WTC11 (cell line): ENCODE measurements around the gene ALDH3A2. TPM values are rescaled to one million over a fixed set of nuclear protein-coding genes. Genes with fewer than 3 reads are reported as not detected.

ENCODE experiments used
- ATAC-seq: fragments of 200-7000 bp; cut with Tn5 transposase; 2 replicates; pipeline ENCODE4 v1.10.0; 2021; ENCODE audit warnings: mild to moderate bottlenecking, moderate library complexity
- CTCF ChIA-PET: fragments of 300-600 bp; sonication (Branson Sonifier 250); formaldehyde crosslinking; loops from one replicate; lab custom pipeline; 2021; ENCODE audit warnings: antibody characterized with exemption; lab: Charles Lee
- POLR2A ChIA-PET: fragments of 350-600 bp; sonication (Branson Sonifier 250); formaldehyde crosslinking; loops from one replicate; lab custom pipeline; 2021; ENCODE audit warnings: antibody characterized with exemption; lab: Charles Lee
- DNase-seq: peaks from one replicate; pipeline ENCODE4 v3.0.0; 2021; ENCODE audit warnings: low spot score
- H3K27ac Mint-ChIP-seq: 2 replicates; pipeline ENCODE4 v1.8.0; 2021; ENCODE audit warnings: mixed read lengths
- H3K27me3 Mint-ChIP-seq: 2 replicates; pipeline ENCODE4 v1.8.0; 2021; ENCODE audit warnings: low read depth, mild to moderate bottlenecking, moderate library complexity, mixed read lengths
- H3K36me3 Mint-ChIP-seq: 2 replicates; pipeline ENCODE4 v1.8.0; 2021; ENCODE audit warnings: mixed read lengths
- H3K4me1 Mint-ChIP-seq: 2 replicates; pipeline ENCODE4 v1.8.0; 2022; ENCODE audit warnings: mixed read lengths
- H3K4me3 Mint-ChIP-seq: 2 replicates; pipeline ENCODE4 v1.8.0; 2021; ENCODE audit warnings: mild to moderate bottlenecking, moderate library complexity, mixed read lengths
- H3K9me3 Mint-ChIP-seq: 2 replicates; pipeline ENCODE4 v1.8.0; 2021; ENCODE audit warnings: mixed read lengths
- CDX4 ChIP-seq: fragments of 250-450 bp; sonication (Bioruptor Pico); IDR thresholded peaks from 2 replicates; pipeline ENCODE4 v1.9.0; 2021; ENCODE audit warnings: moderate library complexity, mild to moderate bottlenecking, inconsistent platforms, borderline replicate concordance
- CREM ChIP-seq: sonication (generic); formaldehyde crosslinking; IDR thresholded peaks from 2 replicates; pipeline ENCODE4 v1.8.1; 2022; ENCODE audit warnings: mild to moderate bottlenecking, missing genetic modification reagents, moderate library complexity
- E2F1 ChIP-seq: sonication (generic); formaldehyde crosslinking; IDR thresholded peaks from 2 replicates; pipeline ENCODE4 v1.8.0; 2022; ENCODE audit warnings: mild to moderate bottlenecking, missing genetic modification reagents
- E2F5 ChIP-seq: sonication (generic); formaldehyde crosslinking; IDR thresholded peaks from 2 replicates; pipeline ENCODE4 v1.8.1; 2022; ENCODE audit warnings: mild to moderate bottlenecking, moderate library complexity, missing genetic modification reagents
- EMX1 ChIP-seq: fragments of 250-450 bp; sonication (Bioruptor Pico); IDR thresholded peaks from 2 replicates; pipeline ENCODE4 v1.8.0; 2021; ENCODE audit warnings: mild to moderate bottlenecking
- HMGXB4 ChIP-seq: sonication (generic); formaldehyde crosslinking; IDR thresholded peaks from 2 replicates; pipeline ENCODE4 v1.8.1; 2023; ENCODE audit warnings: mild to moderate bottlenecking, moderate library complexity, missing genetic modification reagents
- IRF1 ChIP-seq: sonication (generic); formaldehyde crosslinking; IDR thresholded peaks from 2 replicates; pipeline ENCODE4 v1.8.0; 2023; ENCODE audit warnings: missing genetic modification reagents
- IRF2 ChIP-seq: sonication (generic); formaldehyde crosslinking; IDR thresholded peaks from 2 replicates; pipeline ENCODE4 v1.8.0; 2022; ENCODE audit warnings: low read depth, missing genetic modification reagents, borderline replicate concordance
- JUN ChIP-seq: sonication (generic); formaldehyde crosslinking; IDR thresholded peaks from 2 replicates; pipeline ENCODE4 v1.8.0; 2023; ENCODE audit warnings: mild to moderate bottlenecking, missing genetic modification reagents
- MXD4 ChIP-seq: fragments of 250-450 bp; sonication (Bioruptor Pico); IDR thresholded peaks from 2 replicates; pipeline ENCODE4 v1.8.0; 2021; ENCODE audit warnings: mild to moderate bottlenecking, moderate library complexity, borderline replicate concordance
- NFYB ChIP-seq: sonication (generic); formaldehyde crosslinking; conservative IDR thresholded peaks from 2 replicates; pipeline ENCODE4 v1.8.0; 2022; ENCODE audit warnings: low read depth, missing genetic modification reagents
- PRRX2 ChIP-seq: fragments of 250-450 bp; sonication (Bioruptor Pico); IDR thresholded peaks from 2 replicates; pipeline ENCODE4 v1.8.0; 2021; ENCODE audit warnings: mild to moderate bottlenecking
- SMAD3 ChIP-seq: sonication (generic); formaldehyde crosslinking; IDR thresholded peaks from 2 replicates; pipeline ENCODE4 v1.8.0; 2022; ENCODE audit warnings: missing genetic modification reagents, mild to moderate bottlenecking, borderline replicate concordance
- SP1 ChIP-seq: sonication (generic); formaldehyde crosslinking; conservative IDR thresholded peaks from 2 replicates; pipeline ENCODE4 v1.8.1; 2022; ENCODE audit warnings: missing genetic modification reagents
- TCF7 ChIP-seq: sonication (generic); formaldehyde crosslinking; IDR thresholded peaks from 2 replicates; pipeline ENCODE4 v1.8.0; 2022; ENCODE audit warnings: mild to moderate bottlenecking, low read depth, missing genetic modification reagents, moderate library complexity
- TEAD4 ChIP-seq: sonication (generic); formaldehyde crosslinking; IDR thresholded peaks from 2 replicates; pipeline ENCODE4 v1.8.0; 2022; ENCODE audit warnings: mild to moderate bottlenecking, missing genetic modification reagents
- ZBTB21 ChIP-seq: sonication (generic); formaldehyde crosslinking; IDR thresholded peaks from 2 replicates; pipeline ENCODE4 v1.8.1; 2023; ENCODE audit warnings: mild to moderate bottlenecking, missing genetic modification reagents, borderline replicate concordance
- ZNF121 ChIP-seq: sonication (generic); formaldehyde crosslinking; IDR thresholded peaks from 2 replicates; pipeline ENCODE4 v1.8.0; 2023; ENCODE audit warnings: missing genetic modification reagents
- ZNF232 ChIP-seq: sonication (generic); formaldehyde crosslinking; IDR thresholded peaks from 2 replicates; pipeline ENCODE4 v1.8.0; 2022; ENCODE audit warnings: mild to moderate bottlenecking, missing genetic modification reagents
- ZSCAN18 ChIP-seq: fragments of 250-450 bp; sonication (Bioruptor Pico); IDR thresholded peaks from 2 replicates; pipeline ENCODE4 v2.1.2; 2022; ENCODE audit warnings: mild to moderate bottlenecking, moderate library complexity
- total RNA-seq: library from RNA; stranded (reverse); gene quantifications from 3 replicates; pipeline ENCODE4 v1.2.3, GENCODE V29; 2021
- TF ChIP-seq, protein P1 (sequence below): sonication (generic); formaldehyde crosslinking; IDR thresholded peaks from 2 replicates; pipeline ENCODE4 v1.8.1; 2023; ENCODE audit warnings: mild to moderate bottlenecking, missing genetic modification reagents, borderline replicate concordance
- TF ChIP-seq, protein P2 (sequence below): sonication (generic); formaldehyde crosslinking; IDR thresholded peaks from 2 replicates; pipeline ENCODE4 v1.8.0; 2022; ENCODE audit warnings: mild to moderate bottlenecking, missing genetic modification reagents
- TF ChIP-seq, protein P3 (sequence below): fragments of 250-450 bp; sonication (Bioruptor Pico); IDR thresholded peaks from 2 replicates; pipeline ENCODE4 v1.9.0; 2021; ENCODE audit warnings: mild to moderate bottlenecking

The ALDH3A2 gene
- total RNA-seq, 1 experiment from 2014 or later: 68.5 TPM

DNA sequence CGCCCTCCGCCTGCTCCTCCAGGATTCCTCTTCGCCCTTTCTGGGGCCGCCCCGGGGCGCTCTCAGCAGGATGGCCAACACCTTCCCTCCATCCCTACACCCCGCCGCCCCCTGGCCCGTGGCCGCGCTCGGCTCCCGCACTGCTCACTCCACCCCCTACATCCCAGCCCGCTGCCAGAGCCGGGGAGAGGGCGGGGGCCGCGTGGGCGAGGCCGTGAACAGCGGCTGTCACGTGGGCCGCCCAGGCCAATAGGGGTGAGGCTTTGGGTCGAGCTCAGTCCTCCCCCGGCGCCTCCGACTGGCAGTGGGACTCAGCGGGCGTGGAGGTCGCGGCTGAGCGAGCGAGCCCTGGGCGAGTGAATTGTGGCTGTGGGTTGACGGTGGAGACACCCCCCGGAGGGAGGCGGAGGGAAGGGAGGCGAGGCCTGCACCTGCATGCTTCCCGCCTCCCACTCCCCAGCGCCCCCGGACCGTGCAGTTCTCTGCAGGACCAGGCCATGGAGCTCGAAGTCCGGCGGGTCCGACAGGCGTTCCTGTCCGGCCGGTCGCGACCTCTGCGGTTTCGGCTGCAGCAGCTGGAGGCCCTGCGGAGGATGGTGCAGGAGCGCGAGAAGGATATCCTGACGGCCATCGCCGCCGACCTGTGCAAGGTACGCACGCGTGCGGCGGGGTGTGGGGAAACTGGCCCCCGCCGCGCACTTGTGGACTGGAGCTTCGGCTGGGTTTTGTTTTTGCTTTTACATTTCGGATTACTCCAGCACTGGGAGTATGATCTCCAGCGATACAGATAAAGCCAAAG, at the start of gene ALDH3A2 (continued):
- TF ChIP-seq HMGXB4 (peak; percentile 92), CDX4 (no peak), E2F1 (CRISPR knock-in tag) (peak; percentile 65; the same call in 1 of the 2 replicates), JUN (CRISPR knock-in tag) (peak; percentile 40; the same call in 1 of the 2 replicates), SMAD3 (CRISPR knock-in tag) (no peak), MXD4 (CRISPR knock-in tag) (no peak), SP1 (CRISPR knock-in tag) (peak; percentile 58; the same call in 1 of the 2 replicates), ZNF232 (0 out of 2 replicates have a peak, but pooled peaks have one; percentile 31), NFYB (CRISPR knock-in tag) (peak; percentile 77), ZSCAN18 (CRISPR knock-in tag) (no peak), ZNF121 (CRISPR knock-in tag) (no peak), PRRX2 (CRISPR knock-in tag) (no peak)
- TF ChIP-seq, protein P1, sequence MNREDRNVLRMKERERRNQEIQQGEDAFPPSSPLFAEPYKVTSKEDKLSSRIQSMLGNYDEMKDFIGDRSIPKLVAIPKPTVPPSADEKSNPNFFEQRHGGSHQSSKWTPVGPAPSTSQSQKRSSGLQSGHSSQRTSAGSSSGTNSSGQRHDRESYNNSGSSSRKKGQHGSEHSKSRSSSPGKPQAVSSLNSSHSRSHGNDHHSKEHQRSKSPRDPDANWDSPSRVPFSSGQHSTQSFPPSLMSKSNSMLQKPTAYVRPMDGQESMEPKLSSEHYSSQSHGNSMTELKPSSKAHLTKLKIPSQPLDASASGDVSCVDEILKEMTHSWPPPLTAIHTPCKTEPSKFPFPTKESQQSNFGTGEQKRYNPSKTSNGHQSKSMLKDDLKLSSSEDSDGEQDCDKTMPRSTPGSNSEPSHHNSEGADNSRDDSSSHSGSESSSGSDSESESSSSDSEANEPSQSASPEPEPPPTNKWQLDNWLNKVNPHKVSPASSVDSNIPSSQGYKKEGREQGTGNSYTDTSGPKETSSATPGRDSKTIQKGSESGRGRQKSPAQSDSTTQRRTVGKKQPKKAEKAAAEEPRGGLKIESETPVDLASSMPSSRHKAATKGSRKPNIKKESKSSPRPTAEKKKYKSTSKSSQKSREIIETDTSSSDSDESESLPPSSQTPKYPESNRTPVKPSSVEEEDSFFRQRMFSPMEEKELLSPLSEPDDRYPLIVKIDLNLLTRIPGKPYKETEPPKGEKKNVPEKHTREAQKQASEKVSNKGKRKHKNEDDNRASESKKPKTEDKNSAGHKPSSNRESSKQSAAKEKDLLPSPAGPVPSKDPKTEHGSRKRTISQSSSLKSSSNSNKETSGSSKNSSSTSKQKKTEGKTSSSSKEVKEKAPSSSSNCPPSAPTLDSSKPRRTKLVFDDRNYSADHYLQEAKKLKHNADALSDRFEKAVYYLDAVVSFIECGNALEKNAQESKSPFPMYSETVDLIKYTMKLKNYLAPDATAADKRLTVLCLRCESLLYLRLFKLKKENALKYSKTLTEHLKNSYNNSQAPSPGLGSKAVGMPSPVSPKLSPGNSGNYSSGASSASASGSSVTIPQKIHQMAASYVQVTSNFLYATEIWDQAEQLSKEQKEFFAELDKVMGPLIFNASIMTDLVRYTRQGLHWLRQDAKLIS (CRISPR knock-in tag): peak; percentile 54; the same call in 1 of the 2 replicates
- TF ChIP-seq, protein P2, sequence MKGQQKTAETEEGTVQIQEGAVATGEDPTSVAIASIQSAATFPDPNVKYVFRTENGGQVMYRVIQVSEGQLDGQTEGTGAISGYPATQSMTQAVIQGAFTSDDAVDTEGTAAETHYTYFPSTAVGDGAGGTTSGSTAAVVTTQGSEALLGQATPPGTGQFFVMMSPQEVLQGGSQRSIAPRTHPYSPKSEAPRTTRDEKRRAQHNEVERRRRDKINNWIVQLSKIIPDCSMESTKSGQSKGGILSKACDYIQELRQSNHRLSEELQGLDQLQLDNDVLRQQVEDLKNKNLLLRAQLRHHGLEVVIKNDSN (CRISPR knock-in tag): peak; percentile 99

DNA sequence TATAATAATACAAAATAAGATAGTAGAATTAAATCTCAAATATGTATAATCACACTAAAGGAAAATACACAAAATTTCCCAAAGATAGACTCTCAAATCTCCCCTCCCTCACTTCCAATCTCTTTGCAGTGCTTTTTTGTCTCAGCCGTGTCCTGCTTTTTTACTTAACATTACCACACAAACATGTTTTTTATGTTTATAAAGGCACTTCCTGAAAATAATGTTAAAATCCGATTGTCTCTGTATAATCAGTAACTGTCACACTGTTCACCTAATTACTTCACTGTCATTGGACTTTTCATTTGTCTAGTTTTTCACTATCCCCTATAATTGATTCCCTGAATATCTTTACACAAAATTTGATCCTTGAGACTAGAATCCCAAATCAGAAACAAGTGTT, 38.2 kb upstream of the ALDH3A2 start:
- H3K27ac Mint-ChIP-seq: no peak overlapping the region
- no peak overlapping the region for H3K4me3 Mint-ChIP-seq
- ATAC-seq (no peak), DNase-seq (no peak)
- no peaks in the 10 kb centered on the region for H3K9me3 Mint-ChIP-seq
- H3K27me3 Mint-ChIP-seq: no peaks in the 10 kb centered on the region
- CTCF ChIA-PET: no interaction called here
- H3K36me3 Mint-ChIP-seq: no peaks in the 10 kb centered on the region
- H3K4me1 Mint-ChIP-seq: no peaks in the 10 kb centered on the region
- POLR2A ChIA-PET: no interaction called here
- no peak for TF ChIP-seq ZBTB21 (CRISPR knock-in tag)
- no peak for TF ChIP-seq EMX1 (CRISPR knock-in tag)
- no peak for TF ChIP-seq E2F1 (CRISPR knock-in tag)
- TF ChIP-seq E2F5 (CRISPR knock-in tag): no peak
- TF ChIP-seq TCF7 (CRISPR knock-in tag): no peak
- TF ChIP-seq IRF2 (CRISPR knock-in tag): no peak
- TF ChIP-seq, protein P3, sequence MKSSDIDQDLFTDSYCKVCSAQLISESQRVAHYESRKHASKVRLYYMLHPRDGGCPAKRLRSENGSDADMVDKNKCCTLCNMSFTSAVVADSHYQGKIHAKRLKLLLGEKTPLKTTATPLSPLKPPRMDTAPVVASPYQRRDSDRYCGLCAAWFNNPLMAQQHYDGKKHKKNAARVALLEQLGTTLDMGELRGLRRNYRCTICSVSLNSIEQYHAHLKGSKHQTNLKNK (CRISPR knock-in tag): no peak
- TF ChIP-seq IRF1 (CRISPR knock-in tag): no peak
- no peak for TF ChIP-seq TEAD4 (CRISPR knock-in tag)
- TF ChIP-seq CREM (CRISPR knock-in tag): no peak
